GM19239 (cell line): ENCODE results near the gene ARHGAP8.
A peak's percentile ranks its signal among the peaks of the same experiment; 100 is the strongest.

Experiments
- DNase-seq: peaks from one replicate; pipeline ENCODE4 v3.0.0; 2011; ENCODE audit warnings: low spot score; ENCODE audit not compliant: insufficient read length
- FAIRE-seq: peaks from 2 replicates; lab custom pipeline; 2011; peaks lifted over from hg19 to GRCh38; lab: Jason Lieb, UNC

The ARHGAP8 gene

GRCh38 chr22:44752285-44753188 is at the start of gene ARHGAP8:
Gene ARHGAP8 (plus strand): TSS chr22:44752575. CDS start chr22:44786528, 33,953 bp downstream.
- FAIRE-seq: no peak
- no peak for DNase-seq

GRCh38 chr22:44703255-44703870 is 49.0 kb upstream of the ARHGAP8 start:
- FAIRE-seq: no peak
- no peak for DNase-seq

- no peak for FAIRE-seq
- DNase-seq: no peak
Measured at GRCh38 chr22:44704159-44705021, 48.0 kb upstream of the ARHGAP8 start.

GRCh38 chr22:44705022-44705297 is 47.4 kb upstream of the ARHGAP8 start:
- FAIRE-seq: no peak
- DNase-seq: no peak

DNA sequence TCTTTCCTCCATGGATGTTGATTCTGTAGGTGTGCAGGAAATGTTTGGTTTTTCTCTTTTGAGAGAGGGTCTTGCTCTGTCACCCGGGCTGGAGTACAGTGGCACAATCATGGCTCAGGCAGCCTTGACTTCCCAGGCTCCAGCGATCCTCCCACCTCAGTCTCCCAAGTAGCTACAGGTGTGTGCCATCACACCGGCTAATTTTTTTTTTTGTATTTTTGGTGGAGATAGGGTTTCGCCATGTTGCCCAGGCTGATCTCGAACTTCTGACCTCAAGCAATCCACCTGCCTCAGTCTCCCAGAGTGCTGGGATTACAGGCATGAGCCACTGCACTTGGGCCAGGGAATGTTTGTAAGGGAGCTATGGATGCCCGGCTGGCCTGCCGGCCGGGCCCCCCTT is 45.9 kb upstream of the ARHGAP8 start:
- no peak for DNase-seq
- no peak for FAIRE-seq

DNA sequence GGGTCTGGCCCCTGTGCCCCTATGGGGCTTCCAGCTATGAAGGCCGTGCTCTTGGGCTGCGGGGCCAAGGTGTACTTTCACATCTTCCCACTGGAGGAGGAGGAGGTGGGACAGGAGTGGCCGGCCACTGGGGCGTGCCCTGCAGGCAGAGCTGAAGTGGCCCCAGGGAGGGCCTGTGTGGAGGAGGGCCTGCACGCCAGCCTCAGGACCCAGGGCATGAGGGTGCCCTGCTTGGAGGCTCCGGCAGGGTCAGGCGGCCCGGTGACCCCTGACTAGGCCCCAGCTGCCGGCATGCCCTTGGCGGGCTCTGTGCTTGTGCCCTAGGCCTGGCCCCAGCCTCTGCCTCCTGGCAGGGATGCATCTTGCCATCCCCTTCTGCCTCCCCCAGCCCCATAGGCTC is 45.2 kb upstream of the ARHGAP8 start:
- DNase-seq (no peak), FAIRE-seq (no peak)

- FAIRE-seq (no peak), DNase-seq (no peak)
Measured at GRCh38 chr22:44707752-44708151, 44.6 kb upstream of the ARHGAP8 start.

DNA sequence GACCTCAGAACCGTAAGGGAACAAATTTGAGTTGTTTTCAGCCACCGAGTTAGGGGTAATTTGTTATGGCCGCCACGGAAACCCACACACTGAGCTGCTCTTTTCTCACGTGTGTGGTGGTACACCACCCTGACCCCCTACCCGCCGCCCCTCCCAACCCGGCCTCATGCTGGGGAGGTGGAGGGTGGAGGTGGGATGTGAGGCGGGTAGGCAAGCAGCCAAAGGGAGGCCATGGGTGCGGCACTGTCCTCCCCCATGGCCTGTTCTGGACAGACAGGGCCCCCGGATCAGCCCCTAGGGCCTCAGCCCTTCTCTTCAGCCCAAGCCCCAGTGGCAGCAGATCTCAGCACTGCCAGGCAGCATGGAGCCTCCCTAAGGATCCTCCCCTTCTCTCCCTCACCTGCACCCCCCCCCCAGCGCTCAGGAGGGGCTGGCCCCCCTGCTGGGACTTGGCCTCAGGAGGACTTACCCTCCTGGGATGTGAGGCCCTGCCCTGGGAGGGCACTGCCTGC is 42.4 kb upstream of the ARHGAP8 start:
- no peak for DNase-seq
- FAIRE-seq: no peak

GRCh38 chr22:44710474-44711240 is 41.7 kb upstream of the ARHGAP8 start:
- DNase-seq (peak; percentile 62), FAIRE-seq (no peak)

DNA sequence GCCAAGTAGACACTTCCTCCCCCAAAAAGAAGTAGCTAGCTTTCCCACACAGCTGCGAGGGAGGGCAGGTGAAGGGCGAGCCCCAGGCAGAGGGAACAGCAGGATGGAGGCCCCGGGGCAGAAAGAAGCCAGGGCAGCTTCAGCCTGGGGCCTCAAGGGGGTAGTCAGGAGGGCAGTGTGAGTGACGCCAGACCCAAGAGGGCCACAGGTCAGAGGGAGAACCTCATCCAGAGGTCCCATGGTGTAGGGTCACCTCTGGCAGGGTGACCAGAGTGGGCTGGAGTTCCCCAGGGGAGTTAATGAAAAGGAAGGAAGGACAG is 41.2 kb upstream of the ARHGAP8 start:
- no peak for DNase-seq
- no peak for FAIRE-seq

GRCh38 chr22:44711690-44712555 is 40.5 kb upstream of the ARHGAP8 start:
- DNase-seq (no peak), FAIRE-seq (no peak)

- DNase-seq (no peak), FAIRE-seq (no peak)
Measured at GRCh38 chr22:44712962-44713361, 39.4 kb upstream of the ARHGAP8 start.

DNA sequence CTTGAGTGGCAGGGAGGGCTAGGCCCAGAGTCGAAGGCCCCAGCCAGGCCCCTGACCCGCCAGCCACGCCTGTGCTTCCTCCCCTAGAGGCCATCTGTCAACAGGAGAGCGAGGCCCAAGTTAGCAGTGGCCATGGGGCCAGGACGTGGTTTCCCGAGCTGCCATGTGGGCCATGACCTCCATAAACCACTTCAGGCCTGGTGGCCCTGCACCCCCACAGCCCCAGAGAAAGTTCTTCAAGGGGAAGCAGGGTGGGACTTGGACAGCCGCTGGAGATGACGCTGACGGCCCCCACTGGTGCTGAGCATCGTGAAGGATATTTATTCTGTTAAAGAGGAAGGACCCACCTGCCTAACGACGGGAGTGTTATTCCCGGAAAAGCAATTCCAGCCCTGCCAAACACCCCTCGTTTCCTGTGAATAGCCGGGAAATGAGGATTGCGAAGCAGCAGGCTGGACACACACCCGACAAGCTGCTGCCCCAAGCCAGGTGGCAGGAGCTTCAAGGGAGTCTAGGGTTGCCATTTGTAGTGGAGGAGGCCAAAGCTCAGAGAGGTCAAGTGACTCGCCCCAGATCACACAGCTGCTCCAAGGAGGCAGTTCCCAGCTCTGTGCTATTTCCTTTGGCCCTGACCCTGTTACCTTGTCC is 37.5 kb upstream of the ARHGAP8 start:
- FAIRE-seq (no peak), DNase-seq (no peak)

GRCh38 chr22:44718418-44718817 is 34.0 kb upstream of the ARHGAP8 start:
- FAIRE-seq (peak; percentile 89), DNase-seq (no peak)

DNA sequence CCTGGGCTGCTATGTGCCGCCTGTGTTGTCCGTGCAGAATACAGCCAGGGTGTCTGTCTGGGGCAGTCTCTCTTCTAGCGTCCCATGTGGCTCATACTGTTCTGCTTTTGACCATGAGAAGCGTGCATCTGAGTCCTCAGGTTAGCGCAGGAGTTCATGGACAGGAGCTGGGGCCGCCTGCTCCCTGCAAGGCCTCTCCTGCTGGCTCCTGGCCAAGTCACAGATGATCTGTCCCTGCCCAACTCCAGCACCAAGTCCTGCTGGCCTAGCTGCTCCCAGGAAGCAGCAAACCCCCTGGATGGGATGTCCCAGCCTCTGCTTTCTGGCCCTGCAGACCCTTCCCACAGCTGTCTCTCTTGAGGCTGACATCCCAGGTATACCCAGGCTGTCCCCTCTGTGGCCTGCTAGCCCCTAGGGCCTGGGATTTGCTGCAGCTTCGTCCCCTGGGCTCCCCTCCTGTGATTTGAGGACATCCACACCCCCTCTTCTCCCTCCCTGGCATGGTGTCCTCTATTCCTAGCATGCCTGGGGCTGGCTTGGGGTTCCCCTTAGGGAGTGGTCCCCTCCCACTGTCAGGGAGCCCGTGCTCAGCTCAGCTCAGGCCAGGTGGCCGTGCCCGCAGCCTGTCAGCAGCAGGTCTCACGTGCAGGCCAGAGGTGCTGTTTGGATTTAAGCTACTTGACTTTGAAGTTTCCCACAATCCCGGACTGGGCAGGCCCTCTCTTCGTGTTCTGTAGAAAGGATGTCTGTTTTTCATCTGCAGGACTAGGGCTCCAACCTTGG is 32.6 kb upstream of the ARHGAP8 start:
- FAIRE-seq (no peak), DNase-seq (no peak)

- FAIRE-seq: no peak
- no peak for DNase-seq
Measured at GRCh38 chr22:44721213-44721612, 31.2 kb upstream of the ARHGAP8 start.

DNA sequence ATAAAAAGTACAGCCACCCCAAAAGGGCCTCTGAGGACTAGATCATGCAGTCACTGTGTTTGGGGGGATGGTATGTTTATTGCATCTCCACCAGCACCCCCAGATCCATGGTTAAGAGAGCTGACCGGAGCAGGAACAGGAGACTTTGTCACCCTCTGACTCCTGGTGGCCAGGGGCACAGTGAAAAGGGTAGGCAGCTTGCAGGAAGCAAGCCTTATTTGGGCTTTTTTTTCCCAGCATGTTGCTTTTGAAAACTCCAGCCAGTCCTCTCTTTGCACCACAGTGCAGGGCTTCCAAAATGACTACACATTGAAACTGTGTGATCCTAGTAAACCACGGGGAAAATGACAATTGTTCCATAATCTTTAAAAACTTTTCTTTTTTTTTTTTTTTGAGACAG is 29.8 kb upstream of the ARHGAP8 start:
- DNase-seq: no peak
- FAIRE-seq: no peak

DNA sequence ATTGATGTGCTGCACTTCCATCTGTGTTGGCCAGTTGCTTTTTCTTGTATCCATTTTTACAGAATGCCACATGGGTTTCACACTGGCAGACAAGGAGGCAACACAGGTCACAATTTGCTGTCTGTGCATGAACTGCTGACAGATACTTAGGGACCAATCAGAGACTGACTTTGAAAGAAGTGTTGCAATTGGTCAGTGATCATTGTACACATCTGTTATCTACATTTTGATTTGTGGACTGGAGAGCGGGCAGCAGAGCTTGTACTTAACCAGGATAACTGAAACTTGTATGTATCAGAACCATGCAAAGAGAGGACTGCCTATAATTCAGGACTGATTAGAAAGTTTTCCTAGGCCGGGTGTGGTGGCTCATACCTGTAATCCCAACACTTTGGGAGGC is 28.6 kb upstream of the ARHGAP8 start:
- no peak for FAIRE-seq
- DNase-seq: no peak
